Mammary epithelial cell (primary cell): ENCODE results near the gene PDCD6IP.

Experiments used
- CTCF ChIP-seq, 2 donors: IDR thresholded peaks in 1 of 2; conservative IDR thresholded peaks in 1 of 2; 2 replicates each; pipeline ENCODE4 v1.5.1; 2011 to 2012; ENCODE audit warnings: inconsistent platforms in 2 of 2, low read length in 2 of 2, mild to moderate bottlenecking in 2 of 2, control low read depth in 1 of 2, low read depth in 1 of 2; ENCODE audit not compliant: insufficient read depth in 1 of 2; ENCODE audit errors: extremely low read depth in 1 of 2
- EZH2 ChIP-seq: IDR thresholded peaks from 2 replicates; pipeline ENCODE4 v1.6.1; 2012; ENCODE audit warnings: low read length, inconsistent platforms, borderline replicate concordance

GRCh38 chr3:33900809-33901505 lies 102.5 kb downstream of the PDCD6IP start:
- TF ChIP-seq CTCF (conservative IDR thresholded peaks at IDR 0.05 in 1 of 2, IDR thresholded peaks at IDR 0.05 in 1 of 2; ENCODE audit: extremely low read depth in 1 of 2, insufficient read depth in 1 of 2, low read depth in 1 of 2, low read length in 2 of 2) (no peak), EZH2 (no peak)
